HepG2 (cell line): ENCODE results near the gene PTCD3. TPM values are rescaled to one million over a fixed set of nuclear protein-coding genes. Genes with fewer than 3 reads are reported as not detected.
A peak's percentile ranks its signal among the peaks of the same experiment; 100 is the strongest.

Experiments
- ADNP ChIP-seq: sonication (generic); formaldehyde crosslinking; IDR thresholded peaks from 2 replicates; pipeline ENCODE4 v1.4.0; 2020; ENCODE audit warnings: missing genetic modification reagents
- FOXC1 ChIP-seq: sonication (generic); formaldehyde crosslinking; IDR thresholded peaks from 2 replicates; pipeline ENCODE4 v1.8.0; 2022; ENCODE audit warnings: mild to moderate bottlenecking, missing genetic modification reagents, borderline replicate concordance
- GTF3A ChIP-seq: sonication (generic); formaldehyde crosslinking; conservative IDR thresholded peaks from 2 replicates; pipeline ENCODE4 v1.4.0; 2020; ENCODE audit warnings: mild to moderate bottlenecking, missing genetic modification reagents
- IKZF1 ChIP-seq: fragments of 450-650 bp; IDR thresholded peaks from 2 replicates; pipeline ENCODE4 v1.7.1; 2016
- MED1 ChIP-seq: sonication (generic); formaldehyde crosslinking; IDR thresholded peaks from 2 replicates; pipeline ENCODE4 v1.4.0; 2020; ENCODE audit warnings: missing genetic modification reagents
- MTA1 ChIP-seq: sonication (generic); formaldehyde crosslinking; IDR thresholded peaks from 2 replicates; pipeline ENCODE4 v1.4.0; 2020; ENCODE audit warnings: missing genetic modification reagents, mild to moderate bottlenecking, borderline replicate concordance
- MZF1 ChIP-seq: sonication (generic); formaldehyde crosslinking; IDR thresholded peaks from 2 replicates; pipeline ENCODE4 v1.8.1; 2023; ENCODE audit warnings: mild to moderate bottlenecking, missing genetic modification reagents, borderline replicate concordance
- PHF20 ChIP-seq: sonication (generic); formaldehyde crosslinking; IDR thresholded peaks from 2 replicates; pipeline ENCODE4 v1.5.0; 2020; ENCODE audit warnings: mild to moderate bottlenecking, missing genetic modification reagents
- PPARG ChIP-seq: conservative IDR thresholded peaks from 2 replicates; pipeline ENCODE4 v1.6.1; 2016; ENCODE audit warnings: missing biosample characterization, missing genetic modification reagents
- SRF ChIP-seq: IDR thresholded peaks from 2 replicates; pipeline ENCODE4 v1.6.1; 2011; ENCODE audit warnings: mild to moderate bottlenecking, low read depth, low read length, moderate library complexity
- SRSF1 ChIP-seq: fragments of 200-400 bp; formaldehyde crosslinking; optimal IDR thresholded peaks from 2 replicates; pipeline ENCODE3; 2017; ENCODE audit warnings: mild to moderate bottlenecking, low read depth, low read length, moderate library complexity
- ZBTB10 ChIP-seq: sonication (generic); formaldehyde crosslinking; IDR thresholded peaks from 2 replicates; pipeline ENCODE4 v1.4.0; 2020; ENCODE audit warnings: missing genetic modification reagents, borderline replicate concordance
- ZNF337 ChIP-seq: sonication (generic); formaldehyde crosslinking; IDR thresholded peaks from 2 replicates; pipeline ENCODE4 v1.5.1; 2020; ENCODE audit warnings: missing genetic modification reagents, low read depth, mild to moderate bottlenecking, borderline replicate concordance
- ZNF720 ChIP-seq: sonication (generic); formaldehyde crosslinking; IDR thresholded peaks from 2 replicates; pipeline ENCODE4 v1.4.0; 2020; ENCODE audit warnings: missing genetic modification reagents
- ZSCAN22 ChIP-seq: sonication (generic); formaldehyde crosslinking; IDR thresholded peaks from 2 replicates; pipeline ENCODE4 v1.4.0; 2020; ENCODE audit warnings: mild to moderate bottlenecking, missing genetic modification reagents
- polyA plus RNA-seq, 8 experiments: library from polyadenylated mRNA; depleted of rRNA in 3 of 8; stranded (reverse) in 7 of 8; unstranded in 1 of 8; fragments of >200 nt; fragmentation: Illumina TruSeq in 4 of 8; extraction: Trizol in 4 of 8; gene quantifications; 2 replicates each; pipeline versions ENCODE4 v1.2.1 to v1.2.3, GENCODE V29; 2011 to 2016; ENCODE audit warnings: low read depth in 4 of 8, missing spikeins in 1 of 8, mixed read lengths in 1 of 8; ENCODE audit not compliant: insufficient read depth in 1 of 8
- total RNA-seq, 5 experiments: library from RNA; depleted of rRNA; stranded (reverse); fragments of >200 nt; fragmentation: Illumina TruSeq; extraction: Trizol; gene quantifications; 2 replicates each; pipeline ENCODE4 v1.2.3, GENCODE V29; 2016; ENCODE audit warnings: low read depth in 1 of 5
- TF ChIP-seq, protein P1 (sequence below): sonication (generic); formaldehyde crosslinking; IDR thresholded peaks from 2 replicates; pipeline ENCODE4 v1.4.0; 2020; ENCODE audit warnings: mild to moderate bottlenecking, missing genetic modification reagents
- TF ChIP-seq, protein P2 (sequence below): sonication (generic); formaldehyde crosslinking; conservative IDR thresholded peaks from 2 replicates; pipeline ENCODE4 v1.4.0; 2020; ENCODE audit warnings: missing genetic modification reagents

The PTCD3 gene
- total and polyA plus RNA-seq, 2 of the 13 experiments (the other 11 are each of a cell fraction or from before 2014, with no cell fraction given), result 124 to 309 TPM

DNA sequence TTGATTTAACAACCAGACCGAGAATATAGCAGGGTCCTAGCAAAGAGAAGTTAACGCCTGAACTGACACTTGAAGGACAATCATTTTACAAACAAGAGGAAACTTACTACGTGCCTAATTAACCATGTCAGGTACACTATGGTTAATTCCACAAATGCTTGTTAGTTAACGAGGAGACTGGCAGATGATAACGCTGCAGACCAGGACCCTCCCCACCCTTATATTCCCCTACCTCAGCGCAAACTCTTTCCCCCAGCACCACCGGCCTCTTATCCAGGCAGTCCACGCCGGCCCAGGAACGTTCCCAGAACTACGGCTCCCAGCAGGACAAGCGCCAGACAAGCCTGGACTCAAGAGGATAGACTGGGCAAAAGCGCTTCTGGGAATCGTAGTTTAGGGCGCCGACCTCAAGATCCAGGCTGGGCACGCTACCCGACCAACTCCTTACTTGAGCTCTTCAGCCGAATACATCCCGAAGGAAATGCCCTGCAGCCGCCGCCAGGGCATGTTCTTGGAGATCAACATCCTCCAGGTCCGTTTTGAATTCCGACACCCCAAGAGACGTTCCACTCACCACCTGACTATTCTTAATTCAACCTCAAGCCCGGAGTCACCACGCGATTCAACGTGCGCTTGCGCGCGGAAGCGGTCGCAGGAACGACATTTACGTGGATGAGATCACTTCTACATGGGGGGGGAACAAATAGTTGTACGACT, 625 bp upstream of the PTCD3 start, which contains the start of gene POLR1A (continued):
- TF ChIP-seq ZNF337 (CRISPR knock-in tag), result no peak
- no peak for TF ChIP-seq ZNF720 (CRISPR knock-in tag)
- TF ChIP-seq SRF, result no peak
- TF ChIP-seq SRSF1, result peak; percentile 54
- TF ChIP-seq FOXC1 (CRISPR knock-in tag), result no peak
- TF ChIP-seq, protein P1, sequence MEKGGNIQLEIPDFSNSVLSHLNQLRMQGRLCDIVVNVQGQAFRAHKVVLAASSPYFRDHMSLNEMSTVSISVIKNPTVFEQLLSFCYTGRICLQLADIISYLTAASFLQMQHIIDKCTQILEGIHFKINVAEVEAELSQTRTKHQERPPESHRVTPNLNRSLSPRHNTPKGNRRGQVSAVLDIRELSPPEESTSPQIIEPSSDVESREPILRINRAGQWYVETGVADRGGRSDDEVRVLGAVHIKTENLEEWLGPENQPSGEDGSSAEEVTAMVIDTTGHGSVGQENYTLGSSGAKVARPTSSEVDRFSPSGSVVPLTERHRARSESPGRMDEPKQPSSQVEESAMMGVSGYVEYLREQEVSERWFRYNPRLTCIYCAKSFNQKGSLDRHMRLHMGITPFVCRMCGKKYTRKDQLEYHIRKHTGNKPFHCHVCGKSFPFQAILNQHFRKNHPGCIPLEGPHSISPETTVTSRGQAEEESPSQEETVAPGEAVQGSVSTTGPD (CRISPR knock-in tag), result no peak
- TF ChIP-seq ZBTB10 (CRISPR knock-in tag), result 0 out of 2 replicates have a peak, but pooled peaks have one; percentile 9
- no peak for TF ChIP-seq MED1 (CRISPR knock-in tag)
- TF ChIP-seq, protein P2, sequence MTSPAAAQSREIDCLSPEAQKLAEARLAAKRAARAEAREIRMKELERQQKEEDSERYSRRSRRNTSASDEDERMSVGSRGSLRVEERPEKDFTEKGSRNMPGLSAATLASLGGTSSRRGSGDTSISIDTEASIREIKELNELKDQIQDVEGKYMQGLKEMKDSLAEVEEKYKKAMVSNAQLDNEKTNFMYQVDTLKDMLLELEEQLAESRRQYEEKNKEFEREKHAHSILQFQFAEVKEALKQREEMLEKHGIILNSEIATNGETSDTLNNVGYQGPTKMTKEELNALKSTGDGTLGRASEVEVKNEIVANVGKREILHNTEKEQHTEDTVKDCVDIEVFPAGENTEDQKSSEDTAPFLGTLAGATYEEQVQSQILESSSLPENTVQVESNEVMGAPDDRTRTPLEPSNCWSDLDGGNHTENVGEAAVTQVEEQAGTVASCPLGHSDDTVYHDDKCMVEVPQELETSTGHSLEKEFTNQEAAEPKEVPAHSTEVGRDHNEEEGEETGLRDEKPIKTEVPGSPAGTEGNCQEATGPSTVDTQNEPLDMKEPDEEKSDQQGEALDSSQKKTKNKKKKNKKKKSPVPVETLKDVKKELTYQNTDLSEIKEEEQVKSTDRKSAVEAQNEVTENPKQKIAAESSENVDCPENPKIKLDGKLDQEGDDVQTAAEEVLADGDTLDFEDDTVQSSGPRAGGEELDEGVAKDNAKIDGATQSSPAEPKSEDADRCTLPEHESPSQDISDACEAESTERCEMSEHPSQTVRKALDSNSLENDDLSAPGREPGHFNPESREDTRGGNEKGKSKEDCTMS (CRISPR knock-in tag), result no peak
- no peak for TF ChIP-seq MTA1
- no peak; the same call in 1 of the 2 replicates for TF ChIP-seq GTF3A
- TF ChIP-seq PPARG (CRISPR knock-in tag), result no peak
- no peak for TF ChIP-seq MZF1 (CRISPR knock-in tag)
- no peak for TF ChIP-seq IKZF1
- no peak for TF ChIP-seq ADNP (CRISPR knock-in tag)
- 0 out of 2 replicates have a peak, but pooled peaks have one; percentile 29 for TF ChIP-seq PHF20 (CRISPR knock-in tag)
- no peak for TF ChIP-seq ZSCAN22 (CRISPR knock-in tag)
